CD14-positive monocyte (primary cell): ENCODE measurements around the gene SERPINB5. TPM values are rescaled to one million over a fixed set of nuclear protein-coding genes. Genes with fewer than 3 reads are reported as not detected.

ENCODE experiments used
- DNase-seq, 3 donors: peaks; one replicate each; pipeline ENCODE4 v3.0.0-alpha.2; 2011 to 2022
- H2AFZ ChIP-seq: 2 replicates; pipeline ENCODE4 v1.6.0; 2012; ENCODE audit warnings: mild to moderate bottlenecking, low read depth, low read length, inconsistent platforms; ENCODE audit not compliant: insufficient read depth, poor library complexity, severe bottlenecking
- H3K27ac ChIP-seq, 2 donors: 1 replicate in 1 of 2; 2 replicates in 1 of 2; pipeline ENCODE4 v1.5.1; 2012 to 2013; ENCODE audit warnings: low read length in 2 of 2, control low read depth in 1 of 2, inconsistent platforms in 1 of 2, low read depth in 1 of 2, mild to moderate bottlenecking in 1 of 2
- H3K27me3 ChIP-seq, 2 donors: one replicate each; pipeline versions ENCODE4 v1.6.0 to v1.6.1; 2011 to 2013; ENCODE audit warnings: low read length in 2 of 2; ENCODE audit not compliant: control insufficient read depth in 2 of 2, insufficient read depth in 2 of 2
- H3K36me3 ChIP-seq, 2 donors: replicated peaks in 1 of 2; 1 replicate in 1 of 2; 2 replicates in 1 of 2; pipeline versions ENCODE4 v1.5.1 to v1.6.1; 2012 to 2013; ENCODE audit warnings: low read length in 2 of 2, control low read depth in 1 of 2, inconsistent platforms in 1 of 2, mild to moderate bottlenecking in 1 of 2; ENCODE audit not compliant: insufficient read depth in 2 of 2, control insufficient read depth in 1 of 2
- H3K4me1 ChIP-seq, 2 donors: 1 replicate in 1 of 2; 2 replicates in 1 of 2; pipeline versions ENCODE4 v1.5.1 to v1.6.1; 2012 to 2013; ENCODE audit warnings: low read length in 2 of 2, control low read depth in 1 of 2, inconsistent platforms in 1 of 2, mild to moderate bottlenecking in 1 of 2, moderate library complexity in 1 of 2; ENCODE audit not compliant: insufficient read depth in 2 of 2, control insufficient read depth in 1 of 2
- H3K4me2 ChIP-seq: replicated peaks from 2 replicates; pipeline ENCODE3; 2012; ENCODE audit warnings: low read length, moderate library complexity, mild to moderate bottlenecking; ENCODE audit not compliant: poor library complexity, severe bottlenecking; ENCODE audit errors: extremely low read depth
- H3K4me3 ChIP-seq, 3 experiments: fragments of 200-600 bp in 1 of 3; sonication (generic) in 1 of 3; replicated peaks in 1 of 3; 1 replicate in 2 of 3; 2 replicates in 1 of 3; pipeline ENCODE4 v1.5.1; 2011 to 2013; ENCODE audit warnings: low read length in 3 of 3, mild to moderate bottlenecking in 3 of 3, control low read depth in 2 of 3, low read depth in 2 of 3, inconsistent platforms in 1 of 3, moderate library complexity in 1 of 3
- H3K79me2 ChIP-seq: 2 replicates; pipeline ENCODE4 v1.6.0; 2012; ENCODE audit warnings: mild to moderate bottlenecking, control low read depth, inconsistent platforms, low read length, moderate library complexity; ENCODE audit not compliant: insufficient read depth
- H3K9ac ChIP-seq: 2 replicates; pipeline ENCODE4 v1.6.0; 2017; ENCODE audit warnings: low read length, mild to moderate bottlenecking; ENCODE audit not compliant: insufficient read depth, poor library complexity, severe bottlenecking
- H3K9me3 ChIP-seq, 2 donors: replicated peaks in 1 of 2; 1 replicate in 1 of 2; 2 replicates in 1 of 2; pipeline versions ENCODE4 v1.5.1 to v1.6.1; 2012 to 2013; ENCODE audit warnings: low read length in 2 of 2, control low read depth in 1 of 2; ENCODE audit not compliant: control insufficient read depth in 1 of 2, insufficient read depth in 1 of 2
- H4K20me1 ChIP-seq: 2 replicates; pipeline ENCODE4 v1.6.0; 2012; ENCODE audit warnings: mild to moderate bottlenecking, low read length, control low read depth, moderate library complexity; ENCODE audit not compliant: insufficient read depth
- H3K27ac Mint-ChIP-seq, 7 donors: one replicate each; pipeline ENCODE4 v1.8.0; 2020; ENCODE audit warnings: mild to moderate bottlenecking in 7 of 7, mixed read lengths in 7 of 7, moderate library complexity in 6 of 7, inconsistent platforms in 2 of 7
- H3K27me3 Mint-ChIP-seq, 3 donors: one replicate each; pipeline ENCODE4 v1.8.0; 2021 to 2022; ENCODE audit warnings: low read depth in 3 of 3, mild to moderate bottlenecking in 3 of 3, mixed read lengths in 3 of 3, moderate library complexity in 3 of 3, inconsistent platforms in 1 of 3
- H3K36me3 Mint-ChIP-seq, 2 donors: one replicate each; pipeline ENCODE4 v1.8.0; 2020; ENCODE audit warnings: mixed read lengths in 2 of 2, inconsistent platforms in 1 of 2, mild to moderate bottlenecking in 1 of 2
- H3K4me1 Mint-ChIP-seq: one replicate; pipeline ENCODE4 v1.8.0; 2020; ENCODE audit warnings: mild to moderate bottlenecking, mixed read lengths
- H3K4me3 Mint-ChIP-seq, 2 donors: one replicate each; pipeline ENCODE4 v1.8.0; 2020; ENCODE audit warnings: mild to moderate bottlenecking in 2 of 2, mixed read lengths in 2 of 2, moderate library complexity in 1 of 2
- H3K9me3 Mint-ChIP-seq, 7 donors: one replicate each; pipeline ENCODE4 v1.8.0; 2020 to 2022; ENCODE audit warnings: mixed read lengths in 7 of 7, mild to moderate bottlenecking in 6 of 7, moderate library complexity in 6 of 7, inconsistent platforms in 2 of 7
- CTCF ChIP-seq: fragments of 200-600 bp; IDR thresholded peaks from one replicate; pipeline ENCODE4 v1.8.0; 2022; ENCODE audit warnings: antibody characterized with exemption, mild to moderate bottlenecking
- WGBS: methylation state at CpG from one replicate; pipeline ENCODE4 v1.1.5; 2013; ENCODE audit warnings: missing lambda C conversion rate; ENCODE audit not compliant: insufficient coverage; 5-methylcytosine and 5-hydroxymethylcytosine counted together
- intact Hi-C, 2 donors: fragments of 100-400 bp; cut with micrococcal nuclease; formaldehyde crosslinking; loops; one replicate each; pipeline versions ENCODE4 v1.15.0 to v1.15.1; 2023
- polyA plus RNA-seq, 3 donors: library from polyadenylated mRNA; depleted of rRNA in 1 of 3; unstranded in 2 of 3; stranded (reverse) in 1 of 3; fragments of 300-500 nt in 2 of 3; fragments of >200 nt in 1 of 3; fragmentation: Illumina TruSeq in 2 of 3; gene quantifications; 1 replicate in 2 of 3; 2 replicates in 1 of 3; pipeline ENCODE4 v1.2.3, GENCODE V29; 2012 to 2021

SERPINB5 gene
- polyA plus RNA-seq, 3 donors = not detected

GRCh38 chr18:63492851-63493250 is 16.1 kb downstream of the SERPINB5 start:
- Histone ChIP-seq H3K27me3 (no peaks in the 10 kb centered on the region), H3K36me3 (no peaks in the 10 kb centered on the region), H3K27ac (no peak overlapping the region), H3K9me3 (no peaks in the 10 kb centered on the region), H3K4me3 (no peak overlapping the region), H3K4me2 (no peak overlapping the region), H3K9ac (no peak overlapping the region), H2AFZ (peak overlapping the region; percentile 0), H4K20me1 (no peaks in the 10 kb centered on the region), H3K79me2 (no peaks in the 10 kb centered on the region), H3K4me1 (no peaks in the 10 kb centered on the region)
- Mint-ChIP-seq H3K4me3 (no peak overlapping the region), H3K4me1 (peaks cover 4% of the 10 kb centered on the region), H3K9me3 (peaks cover 0 to 5% (median 0%) of the 10 kb centered on the region in 7 donors), H3K27me3 (peaks cover 0 to 4% (median 2%) of the 10 kb centered on the region in 3 donors), H3K27ac (no peak overlapping the region), H3K36me3 (no peaks in the 10 kb centered on the region)
- no peak for TF ChIP-seq CTCF
- no peak for DNase-seq
- intact Hi-C loops = no loop called here
- WGBS = 33% methylated on average over 1 of the region's 3 CpGs

GRCh38 chr18:63495675-63496074 is 18.9 kb downstream of the SERPINB5 start:
- Mint-ChIP-seq H3K36me3 (no peaks in the 10 kb centered on the region), H3K9me3 (no peaks in the 10 kb centered on the region), H3K4me1 (no peaks in the 10 kb centered on the region), H3K4me3 (no peak overlapping the region), H3K27me3 (peaks cover 0 to 4% (median 2%) of the 10 kb centered on the region in 3 donors), H3K27ac (no peak overlapping the region)
- no peak for DNase-seq
- H3K4me2 ChIP-seq = no peak overlapping the region
- intact Hi-C loops = no loop called here
- H3K27me3 ChIP-seq = no peaks in the 10 kb centered on the region
- no CpG with 5 or more reads among the region's 2 CpGs for WGBS
- no peak overlapping the region for H3K4me3 ChIP-seq
- H3K4me1 ChIP-seq = no peaks in the 10 kb centered on the region
- no peak for TF ChIP-seq CTCF
- no peaks in the 10 kb centered on the region for H4K20me1 ChIP-seq
- H3K79me2 ChIP-seq = no peaks in the 10 kb centered on the region
- no peaks in the 10 kb centered on the region for H3K36me3 ChIP-seq
- no peak overlapping the region for H3K9ac ChIP-seq
- no peak overlapping the region for H2AFZ ChIP-seq
- H3K9me3 ChIP-seq = no peaks in the 10 kb centered on the region
- H3K27ac ChIP-seq = no peak overlapping the region
